IMR-90 (cell line): Measurements from ENCODE around the gene DOCK9.

Experiments used
- BHLHE40 ChIP-seq: fragments of 150-350 bp; IDR thresholded peaks from 2 replicates; pipeline ENCODE4 v1.6.1; 2016; ENCODE audit warnings: mild to moderate bottlenecking, low read depth, low read length
- FOS ChIP-seq: fragments of 150-350 bp; IDR thresholded peaks from 2 replicates; pipeline ENCODE4 v1.6.1; 2016; ENCODE audit warnings: low read depth, low read length
- MAFK ChIP-seq: IDR thresholded peaks from 2 replicates; pipeline ENCODE4 v1.6.1; 2012; ENCODE audit warnings: low read depth, low read length, improper control_type of control experiment
- MXI1 ChIP-seq: IDR thresholded peaks from 2 replicates; pipeline ENCODE4 v1.6.1; 2012; ENCODE audit warnings: low read depth, mild to moderate bottlenecking, low read length, moderate library complexity, borderline replicate concordance
- POLR2A ChIP-seq: IDR thresholded peaks from 2 replicates; pipeline ENCODE4 v1.6.1; 2012; ENCODE audit warnings: mild to moderate bottlenecking, low read depth, low read length
- RAD21 ChIP-seq: IDR thresholded peaks from 2 replicates; pipeline ENCODE4 v1.6.1; 2012; ENCODE audit warnings: low read length, improper control_type of control experiment
- RCOR1 ChIP-seq: IDR thresholded peaks from 2 replicates; pipeline ENCODE4 v1.6.1; 2012; ENCODE audit warnings: mild to moderate bottlenecking, low read length, improper control_type of control experiment; ENCODE audit not compliant: insufficient replicate concordance
- RFX5 ChIP-seq: IDR thresholded peaks from 2 replicates; pipeline ENCODE4 v1.8.0; 2012; ENCODE audit warnings: low read depth, mild to moderate bottlenecking, low read length, moderate library complexity
- SMC3 ChIP-seq: fragments of 150-350 bp; IDR thresholded peaks from 2 replicates; pipeline ENCODE4 v1.6.1; 2016; ENCODE audit warnings: low read depth, mild to moderate bottlenecking, antibody characterized with exemption, low read length, moderate library complexity
- TF ChIP-seq, protein P1 (sequence below): conservative IDR thresholded peaks from 2 replicates; pipeline ENCODE4 v1.5.1; 2012; ENCODE audit warnings: mild to moderate bottlenecking, low read depth, low read length, improper control_type of control experiment

GRCh38 chr13:98879127-98879520 lies 98.7 kb downstream of the DOCK9 start:
- TF ChIP-seq, protein P1, sequence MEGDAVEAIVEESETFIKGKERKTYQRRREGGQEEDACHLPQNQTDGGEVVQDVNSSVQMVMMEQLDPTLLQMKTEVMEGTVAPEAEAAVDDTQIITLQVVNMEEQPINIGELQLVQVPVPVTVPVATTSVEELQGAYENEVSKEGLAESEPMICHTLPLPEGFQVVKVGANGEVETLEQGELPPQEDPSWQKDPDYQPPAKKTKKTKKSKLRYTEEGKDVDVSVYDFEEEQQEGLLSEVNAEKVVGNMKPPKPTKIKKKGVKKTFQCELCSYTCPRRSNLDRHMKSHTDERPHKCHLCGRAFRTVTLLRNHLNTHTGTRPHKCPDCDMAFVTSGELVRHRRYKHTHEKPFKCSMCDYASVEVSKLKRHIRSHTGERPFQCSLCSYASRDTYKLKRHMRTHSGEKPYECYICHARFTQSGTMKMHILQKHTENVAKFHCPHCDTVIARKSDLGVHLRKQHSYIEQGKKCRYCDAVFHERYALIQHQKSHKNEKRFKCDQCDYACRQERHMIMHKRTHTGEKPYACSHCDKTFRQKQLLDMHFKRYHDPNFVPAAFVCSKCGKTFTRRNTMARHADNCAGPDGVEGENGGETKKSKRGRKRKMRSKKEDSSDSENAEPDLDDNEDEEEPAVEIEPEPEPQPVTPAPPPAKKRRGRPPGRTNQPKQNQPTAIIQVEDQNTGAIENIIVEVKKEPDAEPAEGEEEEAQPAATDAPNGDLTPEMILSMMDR = no peak
- TF ChIP-seq POLR2A = no peak
- TF ChIP-seq RCOR1 = no peak
- TF ChIP-seq SMC3 = no peak
- TF ChIP-seq RAD21 = no peak
- TF ChIP-seq MAFK = no peak
- TF ChIP-seq BHLHE40 = no peak
- TF ChIP-seq MXI1 = no peak
- no peak for TF ChIP-seq RFX5
- TF ChIP-seq FOS = no peak
